ENCODE measurements around the gene PRXL2B.

Gene PRXL2B

GRCh38 chr1:2553871-2554620, 32.5 kb upstream of the PRXL2B start:
- TF ChIP-seq CTCF (IDR thresholded peaks at IDR 0.05; ENCODE audit: low read depth, low read length) = no peak
- DNase-seq (ENCODE audit: extremely low read depth, low read depth) = no peak

GRCh38 chr1:2554621-2555387, 31.8 kb upstream of the PRXL2B start:
- TF ChIP-seq CTCF (IDR thresholded peaks at IDR 0.05; ENCODE audit: low read depth, low read length) = peak; percentile 14
- no peak for DNase-seq (ENCODE audit: extremely low read depth, low read depth)

- no peak for DNase-seq (ENCODE audit: extremely low read depth, low read depth)
- no peak for TF ChIP-seq CTCF (IDR thresholded peaks at IDR 0.05; ENCODE audit: low read depth, low read length)
Observed at GRCh38 chr1:2555634-2556276, 30.8 kb upstream of the PRXL2B start.

GRCh38 chr1:2556277-2556677, 30.3 kb upstream of the PRXL2B start, which contains the start of gene TNFRSF14:
Gene TNFRSF14, plus strand, starts transcription at chr1:2556371. Its CDS starts 294 bp downstream, at chr1:2556665.
- peak; percentile 6 for TF ChIP-seq CTCF (IDR thresholded peaks at IDR 0.05; ENCODE audit: low read depth, low read length)
- DNase-seq (ENCODE audit: extremely low read depth, low read depth) = no peak

GRCh38 chr1:2556678-2557481, 29.7 kb upstream of the PRXL2B start:
- no peak for TF ChIP-seq CTCF (IDR thresholded peaks at IDR 0.05; ENCODE audit: low read depth, low read length)
- DNase-seq (ENCODE audit: extremely low read depth, low read depth) = no peak

GRCh38 chr1:2557482-2558400, 28.8 kb upstream of the PRXL2B start:
- no peak for TF ChIP-seq CTCF (IDR thresholded peaks at IDR 0.05; ENCODE audit: low read depth, low read length)
- DNase-seq (ENCODE audit: extremely low read depth, low read depth) = no peak
